H9 (cell line): ENCODE results near the gene ARID1B. TPM values are rescaled to one million over a fixed set of nuclear protein-coding genes. Genes with fewer than 3 reads are reported as not detected.

ENCODE experiments used
- DNase-seq: peaks from one replicate; pipeline ENCODE4 v3.0.0-alpha.2; 2017
- H2AFZ ChIP-seq: one replicate; pipeline ENCODE4 v1.6.1; 2013; ENCODE audit warnings: mild to moderate bottlenecking, low read length, control low read depth, moderate library complexity
- H2AK5ac ChIP-seq: 2 replicates; pipeline ENCODE4 v1.6.1; 2013; ENCODE audit warnings: low read length, control low read depth, mixed read lengths; ENCODE audit not compliant: insufficient read length
- H2BK120ac ChIP-seq: one replicate; pipeline ENCODE4 v1.6.1; 2013; ENCODE audit warnings: low read depth, mild to moderate bottlenecking, low read length, control low read depth, inconsistent platforms; ENCODE audit not compliant: poor library complexity, severe bottlenecking
- H2BK12ac ChIP-seq: 2 replicates; pipeline ENCODE4 v1.6.1; 2013; ENCODE audit warnings: low read length, control low read depth, mixed read lengths, low read depth; ENCODE audit not compliant: insufficient read length
- H2BK15ac ChIP-seq: 2 replicates; pipeline ENCODE4 v1.6.1; 2013; ENCODE audit warnings: low read depth, low read length, control low read depth
- H2BK20ac ChIP-seq: one replicate; pipeline ENCODE4 v1.6.1; 2013; ENCODE audit warnings: low read depth, mild to moderate bottlenecking, low read length, control low read depth, inconsistent platforms; ENCODE audit not compliant: poor library complexity, severe bottlenecking
- H2BK5ac ChIP-seq: 2 replicates; pipeline ENCODE4 v1.6.1; 2013; ENCODE audit warnings: low read length, control low read depth, mixed read lengths; ENCODE audit not compliant: insufficient read length
- H3K14ac ChIP-seq: 2 replicates; pipeline ENCODE4 v1.6.1; 2013; ENCODE audit warnings: low read length, control low read depth; ENCODE audit not compliant: insufficient read depth
- H3K18ac ChIP-seq: 2 replicates; pipeline ENCODE4 v1.6.1; 2013; ENCODE audit warnings: low read depth, mild to moderate bottlenecking, mixed read lengths, low read length, control low read depth; ENCODE audit not compliant: insufficient read length
- H3K23ac ChIP-seq: 2 replicates; pipeline ENCODE4 v1.6.1; 2013; ENCODE audit warnings: low read length, control low read depth, mixed read lengths, low read depth; ENCODE audit not compliant: insufficient read length
- H3K23me2 ChIP-seq: 2 replicates; pipeline ENCODE4 v1.6.1; 2013; ENCODE audit warnings: low read depth, mild to moderate bottlenecking, mixed read lengths, low read length, control low read depth; ENCODE audit not compliant: insufficient read length, poor library complexity, severe bottlenecking
- H3K27ac ChIP-seq: 2 replicates; pipeline ENCODE4 v1.5.1; 2013; ENCODE audit warnings: low read length, control low read depth, mixed read lengths, low read depth; ENCODE audit not compliant: insufficient read length
- H3K27me3 ChIP-seq: 2 replicates; pipeline ENCODE4 v1.6.1; 2013; ENCODE audit warnings: low read length, control low read depth, inconsistent platforms; ENCODE audit not compliant: insufficient read depth
- H3K4ac ChIP-seq: 2 replicates; pipeline ENCODE4 v1.6.1; 2013; ENCODE audit warnings: low read depth, mild to moderate bottlenecking, control low read depth, inconsistent platforms, low read length, moderate library complexity
- H3K4me1 ChIP-seq: 2 replicates; pipeline ENCODE4 v1.6.1; 2013; ENCODE audit warnings: low read length, control low read depth, inconsistent platforms; ENCODE audit not compliant: insufficient read depth
- H3K4me2 ChIP-seq: 2 replicates; pipeline ENCODE4 v1.6.1; 2013; ENCODE audit warnings: low read length, control low read depth, mixed read lengths; ENCODE audit not compliant: insufficient read length, insufficient read depth
- H3K56ac ChIP-seq: 2 replicates; pipeline ENCODE4 v1.6.1; 2013; ENCODE audit warnings: low read depth, mild to moderate bottlenecking, mixed read lengths, low read length, control low read depth; ENCODE audit not compliant: insufficient read length
- H3K79me1 ChIP-seq: 2 replicates; pipeline ENCODE4 v1.6.1; 2013; ENCODE audit warnings: low read depth, mild to moderate bottlenecking, moderate library complexity, low read length, control low read depth, inconsistent platforms; ENCODE audit not compliant: insufficient read depth, poor library complexity, severe bottlenecking
- H3K79me2 ChIP-seq: 2 replicates; pipeline ENCODE4 v1.6.1; 2013; ENCODE audit warnings: low read length, control low read depth, inconsistent platforms; ENCODE audit not compliant: insufficient read depth
- H3K9ac ChIP-seq: 2 replicates; pipeline ENCODE4 v1.6.1; 2013; ENCODE audit warnings: low read length, control low read depth, mixed read lengths; ENCODE audit not compliant: insufficient read length; ENCODE audit errors: extremely low read depth
- H3K9me3 ChIP-seq: one replicate; pipeline ENCODE4 v1.6.1; 2013; ENCODE audit warnings: low read depth, low read length, inconsistent platforms; ENCODE audit not compliant: control insufficient read depth
- H3T11ph ChIP-seq: one replicate; pipeline ENCODE4 v1.6.1; 2013; ENCODE audit warnings: mild to moderate bottlenecking, low read length, control low read depth, inconsistent platforms
- H4K20me1 ChIP-seq: one replicate; pipeline ENCODE4 v1.6.1; 2013; ENCODE audit not compliant: control insufficient read depth, insufficient read length, insufficient read depth
- H4K5ac ChIP-seq: 2 replicates; pipeline ENCODE4 v1.6.1; 2013; ENCODE audit warnings: low read depth, mild to moderate bottlenecking, mixed read lengths, low read length, control low read depth; ENCODE audit not compliant: insufficient read length
- H4K8ac ChIP-seq: replicated peaks from 2 replicates; pipeline ENCODE4 v1.6.1; 2013; ENCODE audit warnings: low read length, control low read depth, mixed read lengths, low read depth; ENCODE audit not compliant: insufficient read length
- H4K91ac ChIP-seq: 2 replicates; pipeline ENCODE4 v1.6.1; 2013; ENCODE audit warnings: low read depth, mild to moderate bottlenecking, moderate library complexity, mixed read lengths, low read length, control low read depth; ENCODE audit not compliant: insufficient read length
- H3K27ac Mint-ChIP-seq, 3 experiments: 2 replicates in 2 of 3; 3 replicates in 1 of 3; pipeline ENCODE4 v1.8.0; 2020 to 2021; ENCODE audit warnings: mixed read lengths in 3 of 3, mild to moderate bottlenecking in 1 of 3, moderate library complexity in 1 of 3
- H3K27me3 Mint-ChIP-seq: 2 replicates; pipeline ENCODE4 v1.8.0; 2021; ENCODE audit warnings: low read depth, mild to moderate bottlenecking, moderate library complexity, mixed read lengths
- H3K36me3 Mint-ChIP-seq, 3 experiments: 2 replicates in 2 of 3; 3 replicates in 1 of 3; pipeline ENCODE4 v1.8.0; 2020 to 2021; ENCODE audit warnings: low read depth in 3 of 3, mixed read lengths in 3 of 3; ENCODE audit not compliant: insufficient read depth in 1 of 3
- H3K4me1 Mint-ChIP-seq, 2 experiments: 2 replicates each; pipeline ENCODE4 v1.8.0; 2020; ENCODE audit warnings: mixed read lengths in 2 of 2
- H3K4me3 Mint-ChIP-seq, 2 experiments: 2 replicates in 1 of 2; 3 replicates in 1 of 2; pipeline ENCODE4 v1.8.0; 2020 to 2021; ENCODE audit warnings: mild to moderate bottlenecking in 2 of 2, mixed read lengths in 2 of 2, moderate library complexity in 1 of 2
- H3K9me3 Mint-ChIP-seq, 2 experiments: 2 replicates in 1 of 2; 3 replicates in 1 of 2; pipeline ENCODE4 v1.8.0; 2020; ENCODE audit warnings: mild to moderate bottlenecking in 2 of 2, mixed read lengths in 2 of 2, moderate library complexity in 1 of 2
- CTCF ChIP-seq: fragments of 200-600 bp; sonication (generic); conservative IDR thresholded peaks from 3 replicates; pipeline ENCODE4 v1.8.0; 2021; ENCODE audit warnings: antibody characterized with exemption, mild to moderate bottlenecking
- WGBS: extraction: QIAGEN DNeasy Blood & Tissue Kit; methylation state at CpG from one replicate; pipeline ENCODE4 v1.1.7; 2013; ENCODE audit warnings: missing lambda C conversion rate, low lambda C conversion rate, mixed read lengths; ENCODE audit not compliant: insufficient read length; ENCODE audit errors: extremely low coverage; 5-methylcytosine and 5-hydroxymethylcytosine counted together
- total RNA-seq: library from RNA; stranded (reverse); gene quantifications from 2 replicates; pipeline ENCODE4 v1.2.1, GENCODE V29; 2021

ARID1B gene
- total RNA-seq, 1 experiment from 2014 or later = 88.2 TPM

GRCh38 chr6:156909212-156910010 lies 132.2 kb downstream of the ARID1B start:
- Histone ChIP-seq H2BK15ac (no peak overlapping the region), H3K14ac (no peak overlapping the region), H2BK120ac (no peak overlapping the region), H3K4me1 (peaks cover 4% of the 10 kb centered on the region; the same call in 1 of the 2 replicates), H3K27ac (no peak overlapping the region), H3K4me2 (no peak overlapping the region), H3K9ac (no peak overlapping the region), H3K18ac (no peak overlapping the region), H2BK20ac (no peak overlapping the region), H4K5ac (no peak overlapping the region), H3K9me3 (no peaks in the 10 kb centered on the region), H4K91ac (no peak overlapping the region), H3K23ac (no peak overlapping the region), H3K56ac (no peak overlapping the region), H2AK5ac (no peak overlapping the region), H2BK5ac (no peak overlapping the region), H4K20me1 (no peaks in the 10 kb centered on the region), H3K23me2 (no peaks in the 10 kb centered on the region), H2AFZ (no peak overlapping the region), H3K79me2 (peaks cover 2% of the 10 kb centered on the region), H3T11ph (no peak overlapping the region), H3K79me1 (peaks cover 4% of the 10 kb centered on the region), H4K8ac (no peak overlapping the region), H3K27me3 (no peaks in the 10 kb centered on the region), H2BK12ac (no peak overlapping the region), H3K4ac (no peak overlapping the region)
- peaks cover 0 to 8% (median 5%) of the 10 kb centered on the region in 3 experiments; a peak in 5 of 7 replicates for H3K36me3 Mint-ChIP-seq
- no peak for DNase-seq
- H3K4me1 Mint-ChIP-seq = peaks cover 21 to 37% of the 10 kb centered on the region in 2 experiments
- H3K27me3 Mint-ChIP-seq = no peaks in the 10 kb centered on the region
- H3K9me3 Mint-ChIP-seq = no peaks in the 10 kb centered on the region
- WGBS = no CpG with 5 or more reads among the region's 10 CpGs
- peak overlapping the region in 1 of 3 experiments; percentile 86; a peak in 1 of 7 replicates for H3K27ac Mint-ChIP-seq
- no peak overlapping the region for H3K4me3 Mint-ChIP-seq
- no peak for TF ChIP-seq CTCF
